ENCODE data around the gene TRANK1. TPM values are rescaled to one million over a fixed set of nuclear protein-coding genes. Genes with fewer than 3 reads are reported as not detected.

TRANK1 gene
- total RNA-seq, 4 donors from 2014 or later = 47.9 to 92.6 (median 59.9) TPM

DNA sequence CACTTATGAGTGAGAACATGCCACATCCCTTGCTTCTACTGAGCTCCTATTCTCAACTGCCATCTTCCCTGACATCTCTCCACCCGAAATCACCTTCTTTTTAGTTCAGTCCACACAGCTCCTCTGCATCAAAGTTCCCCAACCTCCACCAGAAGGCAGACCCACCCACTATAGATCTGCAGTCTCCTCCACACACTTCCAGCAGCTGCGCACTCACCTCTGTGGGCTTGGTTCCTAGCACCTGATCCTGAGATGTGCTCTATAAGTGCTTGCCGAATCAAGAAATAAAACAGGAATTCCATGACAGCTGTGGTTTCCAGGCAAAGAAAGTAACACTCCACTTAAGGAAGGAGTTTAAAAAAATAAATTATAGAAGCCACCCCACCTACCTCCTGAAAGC, 85.4 kb downstream of the TRANK1 start:
- Histone ChIP-seq H3K9me3 (no peaks in the 10 kb centered on the region), H3K4me3 (no peak overlapping the region), H3K27me3 (no peaks in the 10 kb centered on the region), H3K4me1 (no peaks in the 10 kb centered on the region), H3K36me3 (peaks cover 0 to 80% (median 0%) of the 10 kb centered on the region in 3 donors), H3K27ac (no peak overlapping the region)
- no peak for DNase-seq
- TF ChIP-seq, protein P1, sequence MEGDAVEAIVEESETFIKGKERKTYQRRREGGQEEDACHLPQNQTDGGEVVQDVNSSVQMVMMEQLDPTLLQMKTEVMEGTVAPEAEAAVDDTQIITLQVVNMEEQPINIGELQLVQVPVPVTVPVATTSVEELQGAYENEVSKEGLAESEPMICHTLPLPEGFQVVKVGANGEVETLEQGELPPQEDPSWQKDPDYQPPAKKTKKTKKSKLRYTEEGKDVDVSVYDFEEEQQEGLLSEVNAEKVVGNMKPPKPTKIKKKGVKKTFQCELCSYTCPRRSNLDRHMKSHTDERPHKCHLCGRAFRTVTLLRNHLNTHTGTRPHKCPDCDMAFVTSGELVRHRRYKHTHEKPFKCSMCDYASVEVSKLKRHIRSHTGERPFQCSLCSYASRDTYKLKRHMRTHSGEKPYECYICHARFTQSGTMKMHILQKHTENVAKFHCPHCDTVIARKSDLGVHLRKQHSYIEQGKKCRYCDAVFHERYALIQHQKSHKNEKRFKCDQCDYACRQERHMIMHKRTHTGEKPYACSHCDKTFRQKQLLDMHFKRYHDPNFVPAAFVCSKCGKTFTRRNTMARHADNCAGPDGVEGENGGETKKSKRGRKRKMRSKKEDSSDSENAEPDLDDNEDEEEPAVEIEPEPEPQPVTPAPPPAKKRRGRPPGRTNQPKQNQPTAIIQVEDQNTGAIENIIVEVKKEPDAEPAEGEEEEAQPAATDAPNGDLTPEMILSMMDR (IDR thresholded peaks at IDR 0.05) = no peak
- TF ChIP-seq POLR2A (IDR thresholded peaks at IDR 0.05) = no peak

DNA sequence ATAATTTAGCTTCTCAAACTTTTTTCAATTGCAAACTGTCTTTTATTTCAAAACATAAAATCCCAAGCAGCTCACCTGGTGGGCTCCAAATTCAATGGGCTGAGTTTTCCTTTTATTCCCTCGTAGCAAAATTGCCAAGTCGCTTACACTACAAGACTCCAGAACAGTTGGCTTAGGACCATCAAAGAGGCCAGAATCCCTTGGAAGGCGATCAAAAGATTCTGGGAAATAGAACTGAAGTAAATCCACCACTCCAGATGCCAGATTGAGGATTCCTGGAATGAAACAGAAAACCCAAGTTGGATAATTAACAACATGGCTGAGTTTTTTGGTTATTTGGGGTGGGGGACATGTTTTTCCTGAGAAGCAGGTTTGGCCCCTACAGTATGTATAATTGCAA, 92.8 kb downstream of the TRANK1 start:
- no peaks in the 10 kb centered on the region for H3K4me1 ChIP-seq
- no peaks in the 10 kb centered on the region for H3K9me3 ChIP-seq
- H3K27me3 ChIP-seq = no peaks in the 10 kb centered on the region
- no peak overlapping the region for H3K4me3 ChIP-seq
- TF ChIP-seq, protein P1 (IDR thresholded peaks at IDR 0.05) = no peak
- no peak for TF ChIP-seq POLR2A (IDR thresholded peaks at IDR 0.05)
- H3K27ac ChIP-seq = no peak overlapping the region
- peaks cover 0 to 79% (median 0%) of the 10 kb centered on the region in 3 donors for H3K36me3 ChIP-seq
- DNase-seq = no peak

DNA sequence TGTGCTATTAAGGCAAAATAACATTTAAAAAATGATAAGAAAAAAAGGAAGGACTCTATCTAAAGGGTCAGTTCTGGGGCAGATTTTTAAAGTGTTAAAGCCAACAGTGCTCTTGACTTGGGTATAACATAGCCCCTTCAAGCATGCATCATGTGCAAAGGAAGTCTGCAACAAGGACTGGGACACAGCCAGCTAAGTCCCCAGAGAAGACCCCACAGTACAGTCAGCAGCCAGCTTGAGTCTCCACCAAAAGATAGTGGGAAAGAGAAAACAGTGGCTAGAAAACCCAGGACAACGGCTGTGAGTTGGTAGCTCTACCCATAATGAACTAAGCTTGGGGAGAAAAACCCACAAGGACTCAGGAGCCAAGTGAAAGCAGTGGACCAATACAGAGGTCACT, 94.1 kb downstream of the TRANK1 start:
- no peak for DNase-seq
- TF ChIP-seq, protein P1 (IDR thresholded peaks at IDR 0.05) = no peak
- TF ChIP-seq POLR2A (IDR thresholded peaks at IDR 0.05) = no peak
- Histone ChIP-seq H3K4me3 (no peak overlapping the region), H3K4me1 (no peaks in the 10 kb centered on the region), H3K27ac (no peak overlapping the region), H3K9me3 (no peaks in the 10 kb centered on the region), H3K27me3 (no peaks in the 10 kb centered on the region), H3K36me3 (peaks cover 0 to 79% (median 0%) of the 10 kb centered on the region in 3 donors)

DNA sequence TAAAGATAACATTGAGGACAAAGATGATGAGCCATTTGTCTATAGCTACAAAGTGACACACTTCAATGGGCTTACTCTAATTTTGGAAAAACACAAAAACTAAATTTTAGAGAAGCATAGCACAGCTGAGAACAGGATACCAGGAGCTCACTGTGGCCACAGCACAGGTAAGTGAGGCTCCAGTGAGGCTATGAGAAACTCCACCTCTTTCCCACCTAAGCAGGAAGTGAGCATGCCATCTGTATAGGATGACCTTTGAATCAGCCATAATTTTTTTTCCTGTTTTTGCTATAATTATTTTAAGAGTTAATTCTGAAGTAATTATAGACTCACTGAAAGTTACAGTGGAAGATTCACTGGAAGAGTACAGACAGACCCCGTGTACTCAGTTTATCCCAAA, 98.4 kb downstream of the TRANK1 start:
- H3K4me3 ChIP-seq = no peak overlapping the region
- H3K9me3 ChIP-seq = no peaks in the 10 kb centered on the region
- H3K4me1 ChIP-seq = no peaks in the 10 kb centered on the region
- H3K27me3 ChIP-seq = no peaks in the 10 kb centered on the region
- no peak overlapping the region for H3K27ac ChIP-seq
- no peak for DNase-seq
- TF ChIP-seq, protein P1 (IDR thresholded peaks at IDR 0.05) = no peak
- no peak for TF ChIP-seq POLR2A (IDR thresholded peaks at IDR 0.05)
- H3K36me3 ChIP-seq = peaks cover 0 to 76% (median 0%) of the 10 kb centered on the region in 3 donors

DNA sequence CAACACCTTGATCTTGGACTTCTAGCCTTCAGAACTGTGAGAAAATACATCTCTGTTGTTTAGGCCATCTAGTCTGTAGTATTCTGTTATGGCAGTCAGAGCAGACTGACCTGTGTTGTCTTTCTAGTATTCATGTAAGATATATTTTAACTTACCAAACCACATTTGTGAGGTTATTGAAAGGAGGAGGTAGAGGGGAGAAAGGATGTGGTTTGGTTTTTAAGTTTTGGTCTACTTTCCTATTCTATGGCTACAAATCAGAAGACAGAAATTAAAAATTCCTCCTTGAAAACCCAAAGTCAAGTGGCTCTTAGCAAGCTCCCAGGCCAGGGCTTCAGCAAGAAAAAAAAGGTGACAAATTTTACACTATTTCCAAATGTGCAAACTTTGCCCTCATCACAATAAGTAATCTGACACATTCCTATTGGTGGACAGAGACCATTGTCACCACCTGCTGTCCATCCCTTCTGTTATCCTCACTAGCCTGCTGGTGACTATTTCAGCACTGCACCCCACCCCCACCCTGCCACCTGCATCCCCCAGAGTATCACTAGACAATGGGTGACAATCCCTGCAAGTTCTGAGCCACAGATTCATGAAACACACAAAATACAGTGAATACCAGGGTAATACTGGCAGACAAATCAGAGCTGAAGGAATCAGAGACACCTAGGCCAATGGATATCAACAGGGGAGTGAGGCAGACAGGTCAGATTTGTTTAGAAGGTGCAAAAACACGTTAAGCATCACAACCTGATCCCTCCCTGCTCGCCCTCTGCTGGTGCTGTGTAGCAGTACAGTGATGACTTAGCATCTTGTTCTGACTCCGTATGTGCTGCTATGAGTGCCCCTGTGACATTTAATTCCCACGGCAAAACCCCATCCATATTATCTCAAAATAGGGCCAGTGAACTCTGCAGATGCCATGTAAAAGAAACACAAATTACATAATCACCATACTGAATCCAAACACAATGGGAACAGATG, 101.5 kb downstream of the TRANK1 start:
- peak in 1 of 3 donors; percentile 23 for DNase-seq
- H3K36me3 ChIP-seq = peaks cover 0 to 81% (median 0%) of the 10 kb centered on the region in 3 donors
- TF ChIP-seq POLR2A (IDR thresholded peaks at IDR 0.05) = no peak
- TF ChIP-seq, protein P1 (IDR thresholded peaks at IDR 0.05) = peak in 4 of 6 experiments; percentile 29 to 51 (median 42)
- H3K4me3 ChIP-seq = no peak overlapping the region
- H3K9me3 ChIP-seq = no peaks in the 10 kb centered on the region
- no peak overlapping the region for H3K27ac ChIP-seq
- no peaks in the 10 kb centered on the region for H3K27me3 ChIP-seq
- H3K4me1 ChIP-seq = no peaks in the 10 kb centered on the region
